GM12878 (cell line): ENCODE data around the gene ADCY5. TPM values are rescaled to one million over a fixed set of nuclear protein-coding genes. Genes with fewer than 3 reads are reported as not detected.

Experiments used
- ATAC-seq: fragments of 200-7000 bp; cut with Tn5 transposase; 3 replicates; pipeline ENCODE4 v1.9.1; 2020; ENCODE audit warnings: mild to moderate bottlenecking, moderate library complexity
- BruUV-seq: library from RNA; stranded (reverse); fragments of 400-500 nt; replicated peaks from 2 replicates; lab custom pipeline; 2021; lab: Mats Ljungman, UMichigan
- CTCF ChIA-PET: fragments of 300-600 bp; sonication (Branson Sonifier 250); formaldehyde crosslinking; extraction: SDS; loops from one replicate; lab custom pipeline; 2021; ENCODE audit warnings: inconsistent platforms; lab: Yijun Ruan, JAX
- POLR2A ChIA-PET: fragments of 350-600 bp; formaldehyde crosslinking; extraction: SDS; loops from one replicate; lab custom pipeline; 2021; ENCODE audit warnings: inconsistent platforms; lab: Charles Lee
- RAD21 ChIA-PET: fragments of 300-600 bp; sonication (Branson Sonifier 250); formaldehyde crosslinking; loops from one replicate; lab custom pipeline; 2023; ENCODE audit warnings: antibody characterized with exemption; ENCODE audit not compliant: unreplicated experiment; lab: Charles Lee
- SMC1A ChIA-PET: fragments of 300-600 bp; sonication (Branson Sonifier 250); formaldehyde crosslinking; loops from one replicate; lab custom pipeline; 2023; ENCODE audit not compliant: unreplicated experiment, uncharacterized antibody; lab: Charles Lee
- DNase-seq: peaks from one replicate; pipeline ENCODE4 v3.0.0-alpha.2; 2011; ENCODE audit warnings: low read depth, low spot score
- FAIRE-seq: peaks from 3 replicates; lab custom pipeline; 2011; peaks lifted over from hg19 to GRCh38; lab: Jason Lieb, UNC
- H2AFZ ChIP-seq: 2 replicates; pipeline ENCODE4 v1.6.0; 2011; ENCODE audit warnings: low read depth, low read length, control low read depth; ENCODE audit not compliant: control insufficient read depth
- H3K27ac ChIP-seq: 2 replicates; pipeline ENCODE4 v1.5.1; 2011; ENCODE audit warnings: control low read depth; ENCODE audit not compliant: control insufficient read depth, insufficient read depth
- H3K27me3 ChIP-seq, 2 experiments: replicated peaks in 1 of 2; 2 replicates each; pipeline versions ENCODE4 v1.6.0 to v1.6.1; 2011; ENCODE audit warnings: low read length in 1 of 2; ENCODE audit not compliant: control insufficient read depth in 2 of 2, insufficient read depth in 2 of 2
- H3K36me3 ChIP-seq, 2 experiments: 2 replicates each; pipeline ENCODE4 v1.5.1; 2011; ENCODE audit warnings: low read length in 1 of 2; ENCODE audit not compliant: control insufficient read depth in 2 of 2, insufficient read depth in 2 of 2
- H3K4me1 ChIP-seq: 2 replicates; pipeline ENCODE4 v1.6.1; 2011; ENCODE audit warnings: mild to moderate bottlenecking, low read length, moderate library complexity, mixed read lengths; ENCODE audit not compliant: control insufficient read depth, insufficient read depth
- H3K4me2 ChIP-seq: 2 replicates; pipeline ENCODE4 v1.6.0; 2011; ENCODE audit warnings: control low read depth; ENCODE audit not compliant: control insufficient read depth, insufficient read depth
- H3K4me3 ChIP-seq: fragments of 200-600 bp; sonication (generic); 2 replicates; pipeline ENCODE4 v1.5.1; 2016
- H3K79me2 ChIP-seq: 2 replicates; pipeline ENCODE4 v1.6.0; 2011; ENCODE audit warnings: low read length; ENCODE audit not compliant: control insufficient read depth, insufficient read depth
- H3K9ac ChIP-seq: 2 replicates; pipeline ENCODE4 v1.8.0; 2011; ENCODE audit warnings: low read length, control low read depth, mixed read lengths; ENCODE audit not compliant: control insufficient read depth, insufficient read depth
- H3K9me3 ChIP-seq: replicated peaks from 3 replicates; pipeline ENCODE4 v1.5.1; 2011; ENCODE audit warnings: mild to moderate bottlenecking, low read length; ENCODE audit not compliant: control insufficient read depth, insufficient read depth
- H4K20me1 ChIP-seq: 2 replicates; pipeline ENCODE4 v1.6.0; 2011; ENCODE audit not compliant: control insufficient read depth, insufficient read depth
- CEBPB ChIP-seq, 2 experiments: fragments of 150-350 bp in 1 of 2; IDR thresholded peaks; 2 replicates each; pipeline ENCODE4 v1.6.1; 2012 to 2014; ENCODE audit warnings: low read depth in 2 of 2, low read length in 2 of 2, borderline replicate concordance in 1 of 2, inconsistent platforms in 1 of 2
- CHD2 ChIP-seq: IDR thresholded peaks from 2 replicates; pipeline ENCODE4 v1.6.1; 2011; ENCODE audit warnings: low read depth, low read length, improper control_type of control experiment, borderline replicate concordance
- DPF2 ChIP-seq: fragments of 450-650 bp; IDR thresholded peaks from 2 replicates; pipeline ENCODE4 v1.6.1; 2017; ENCODE audit warnings: mild to moderate bottlenecking
- ETV6 ChIP-seq, 2 experiments: fragments of 450-650 bp in 1 of 2; IDR thresholded peaks in 1 of 2; conservative IDR thresholded peaks in 1 of 2; 2 replicates each; pipeline ENCODE4 v1.6.1; 2014; ENCODE audit warnings: antibody characterized with exemption in 1 of 2, borderline replicate concordance in 1 of 2, low read depth in 1 of 2, mild to moderate bottlenecking in 1 of 2, moderate library complexity in 1 of 2
- FOS ChIP-seq: IDR thresholded peaks from 3 replicates; pipeline ENCODE4 v1.6.1; 2011; ENCODE audit warnings: borderline replicate concordance; ENCODE audit not compliant: insufficient read length; ENCODE audit errors: extremely low read depth
- FOXM1 ChIP-seq: IDR thresholded peaks from 2 replicates; pipeline ENCODE4 v1.6.1; 2012; ENCODE audit warnings: low read depth, mild to moderate bottlenecking, inconsistent platforms, low read length, moderate library complexity
- HDAC6 ChIP-seq: fragments of 200-600 bp; sonication (generic); IDR thresholded peaks from one replicate; pipeline ENCODE4 v1.8.0; 2017; ENCODE audit warnings: antibody characterized with exemption; ENCODE audit not compliant: unreplicated experiment
- MEF2A ChIP-seq: IDR thresholded peaks from 2 replicates; pipeline ENCODE4 v1.6.1; 2011; ENCODE audit warnings: low read depth, mild to moderate bottlenecking, low read length, moderate library complexity; ENCODE audit not compliant: insufficient read depth
- NFYA ChIP-seq: IDR thresholded peaks from 2 replicates; pipeline ENCODE4 v1.6.1; 2011; ENCODE audit warnings: low read depth, mild to moderate bottlenecking, low read length, improper control_type of control experiment, borderline replicate concordance
- RUNX3 ChIP-seq: IDR thresholded peaks from 2 replicates; pipeline ENCODE4 v1.6.1; 2012; ENCODE audit warnings: low read length, inconsistent platforms
- SREBF1 ChIP-seq: IDR thresholded peaks from 2 replicates; pipeline ENCODE4 v1.6.1; 2012; ENCODE audit warnings: mild to moderate bottlenecking, low read length
- SUZ12 ChIP-seq: fragments of 200-600 bp; sonication (generic); IDR thresholded peaks from one replicate; pipeline ENCODE4 v1.6.1; 2018; ENCODE audit warnings: antibody characterized with exemption, mild to moderate bottlenecking; ENCODE audit not compliant: unreplicated experiment
- YBX1 ChIP-seq: fragments of 450-650 bp; IDR thresholded peaks from 2 replicates; pipeline ENCODE4 v1.6.1; 2016; ENCODE audit warnings: antibody characterized with exemption
- ZNF622 ChIP-seq: fragments of 450-650 bp; IDR thresholded peaks from 2 replicates; pipeline ENCODE4 v1.6.1; 2017; ENCODE audit warnings: mild to moderate bottlenecking, inconsistent platforms
- WGBS: methylation state at CpG from one replicate; pipeline ENCODE4 v1.1.6; 2016; ENCODE audit warnings: low lambda C conversion rate; ENCODE audit not compliant: insufficient replicate concordance, insufficient coverage; ENCODE audit errors: missing lambda C conversion rate; 5-methylcytosine and 5-hydroxymethylcytosine counted together
- in situ Hi-C: fragments of 300-500 bp; cut with MboI; formaldehyde crosslinking; loops from 9 replicates; pipeline ENCODE4 v1.14.3; 2018; ENCODE audit warnings: mixed read lengths
- intact Hi-C: fragments of 100-400 bp; cut with micrococcal nuclease; formaldehyde crosslinking; loops from one replicate; pipeline ENCODE4 v1.14.2; 2022; ENCODE audit not compliant: unreplicated experiment
- polyA plus RNA-seq, 11 experiments: library from polyadenylated mRNA; depleted of rRNA in 4 of 11; unstranded in 6 of 11; stranded (reverse) in 5 of 11; fragments of >200 nt; fragmentation: Nextera tagmentation in 4 of 11; fragmentation: Illumina TruSeq in 1 of 11; extraction: Ambion mirVana in 4 of 11; extraction: Trizol in 1 of 11; gene quantifications; 1 replicate in 1 of 11; 2 replicates in 10 of 11; pipeline versions ENCODE4 v1.2.1 to v1.2.3, GENCODE V29; 2011 to 2016; ENCODE audit warnings: inconsistent platforms in 2 of 11, missing spikeins in 2 of 11, low read depth in 1 of 11
- total RNA-seq, 4 experiments: library from RNA; depleted of rRNA in 3 of 4; stranded (reverse); fragments of >200 nt in 3 of 4; fragmentation: Illumina TruSeq in 1 of 4; extraction: Trizol in 1 of 4; gene quantifications; 2 replicates each; pipeline versions ENCODE4 v1.2.1 to v1.2.3, GENCODE V29; 2013 to 2021
- TF ChIP-seq, protein P1 (sequence below): fragments of 450-650 bp; IDR thresholded peaks from 2 replicates; pipeline ENCODE4 v1.6.1; 2018; ENCODE audit warnings: borderline replicate concordance, mild to moderate bottlenecking; ENCODE audit not compliant: partially characterized antibody
- TF ChIP-seq, protein P2 (sequence below): fragments of 450-650 bp; IDR thresholded peaks from 2 replicates; pipeline ENCODE4 v1.6.1; 2016; ENCODE audit warnings: mild to moderate bottlenecking, moderate library complexity, borderline replicate concordance

Gene ADCY5
- total and polyA plus RNA-seq, 10 of the 15 experiments (the other 5 are each of a cell fraction or from before 2014, with no cell fraction given): under 0.01 to 0.24 (median 0.02) TPM; not detected in 4

DNA sequence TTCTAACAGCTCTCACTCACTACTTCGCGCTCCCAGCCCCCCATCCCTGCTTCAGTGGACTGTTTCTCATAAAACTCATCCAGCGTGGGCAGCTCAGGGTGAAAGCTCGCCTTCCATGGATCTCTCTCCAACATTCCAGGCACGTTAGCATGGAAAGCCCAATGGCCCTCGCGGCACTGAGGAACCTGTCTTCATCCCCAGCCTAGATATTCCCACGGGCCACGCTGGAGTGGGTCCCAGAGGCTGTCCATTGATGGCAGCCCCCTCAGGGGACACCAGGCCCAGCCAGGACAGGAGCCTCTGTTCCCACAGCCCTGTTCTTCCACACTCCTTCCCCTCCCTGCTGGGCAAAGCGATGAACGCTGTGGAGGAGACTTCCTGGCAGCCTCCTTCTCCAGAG, 126.0 kb downstream of the ADCY5 start:
- BruUV-seq: no TSS peak
- no peak for TF ChIP-seq FOXM1
- no peak for TF ChIP-seq NFYA
- TF ChIP-seq FOS: no peak
- no peak for TF ChIP-seq SREBF1
- TF ChIP-seq CEBPB (IDR thresholded peaks at IDR 0.05; ENCODE audit: borderline replicate concordance in 1 of 2, low read depth in 2 of 2, low read length in 2 of 2): no peak
- TF ChIP-seq, protein P1, sequence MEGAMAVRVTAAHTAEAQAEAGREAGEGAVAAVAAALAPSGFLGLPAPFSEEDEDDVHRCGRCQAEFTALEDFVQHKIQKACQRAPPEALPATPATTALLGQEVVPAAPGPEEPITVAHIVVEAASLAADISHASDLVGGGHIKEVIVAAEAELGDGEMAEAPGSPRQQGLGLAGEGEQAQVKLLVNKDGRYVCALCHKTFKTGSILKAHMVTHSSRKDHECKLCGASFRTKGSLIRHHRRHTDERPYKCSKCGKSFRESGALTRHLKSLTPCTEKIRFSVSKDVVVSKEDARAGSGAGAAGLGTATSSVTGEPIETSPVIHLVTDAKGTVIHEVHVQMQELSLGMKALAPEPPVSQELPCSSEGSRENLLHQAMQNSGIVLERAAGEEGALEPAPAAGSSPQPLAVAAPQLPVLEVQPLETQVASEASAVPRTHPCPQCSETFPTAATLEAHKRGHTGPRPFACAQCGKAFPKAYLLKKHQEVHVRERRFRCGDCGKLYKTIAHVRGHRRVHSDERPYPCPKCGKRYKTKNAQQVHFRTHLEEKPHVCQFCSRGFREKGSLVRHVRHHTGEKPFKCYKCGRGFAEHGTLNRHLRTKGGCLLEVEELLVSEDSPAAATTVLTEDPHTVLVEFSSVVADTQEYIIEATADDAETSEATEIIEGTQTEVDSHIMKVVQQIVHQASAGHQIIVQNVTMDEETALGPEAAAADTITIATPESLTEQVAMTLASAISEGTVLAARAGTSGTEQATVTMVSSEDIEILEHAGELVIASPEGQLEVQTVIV: no peak
- TF ChIP-seq HDAC6: no peak
- no peak for TF ChIP-seq SUZ12
- TF ChIP-seq DPF2: no peak
- TF ChIP-seq, protein P2, sequence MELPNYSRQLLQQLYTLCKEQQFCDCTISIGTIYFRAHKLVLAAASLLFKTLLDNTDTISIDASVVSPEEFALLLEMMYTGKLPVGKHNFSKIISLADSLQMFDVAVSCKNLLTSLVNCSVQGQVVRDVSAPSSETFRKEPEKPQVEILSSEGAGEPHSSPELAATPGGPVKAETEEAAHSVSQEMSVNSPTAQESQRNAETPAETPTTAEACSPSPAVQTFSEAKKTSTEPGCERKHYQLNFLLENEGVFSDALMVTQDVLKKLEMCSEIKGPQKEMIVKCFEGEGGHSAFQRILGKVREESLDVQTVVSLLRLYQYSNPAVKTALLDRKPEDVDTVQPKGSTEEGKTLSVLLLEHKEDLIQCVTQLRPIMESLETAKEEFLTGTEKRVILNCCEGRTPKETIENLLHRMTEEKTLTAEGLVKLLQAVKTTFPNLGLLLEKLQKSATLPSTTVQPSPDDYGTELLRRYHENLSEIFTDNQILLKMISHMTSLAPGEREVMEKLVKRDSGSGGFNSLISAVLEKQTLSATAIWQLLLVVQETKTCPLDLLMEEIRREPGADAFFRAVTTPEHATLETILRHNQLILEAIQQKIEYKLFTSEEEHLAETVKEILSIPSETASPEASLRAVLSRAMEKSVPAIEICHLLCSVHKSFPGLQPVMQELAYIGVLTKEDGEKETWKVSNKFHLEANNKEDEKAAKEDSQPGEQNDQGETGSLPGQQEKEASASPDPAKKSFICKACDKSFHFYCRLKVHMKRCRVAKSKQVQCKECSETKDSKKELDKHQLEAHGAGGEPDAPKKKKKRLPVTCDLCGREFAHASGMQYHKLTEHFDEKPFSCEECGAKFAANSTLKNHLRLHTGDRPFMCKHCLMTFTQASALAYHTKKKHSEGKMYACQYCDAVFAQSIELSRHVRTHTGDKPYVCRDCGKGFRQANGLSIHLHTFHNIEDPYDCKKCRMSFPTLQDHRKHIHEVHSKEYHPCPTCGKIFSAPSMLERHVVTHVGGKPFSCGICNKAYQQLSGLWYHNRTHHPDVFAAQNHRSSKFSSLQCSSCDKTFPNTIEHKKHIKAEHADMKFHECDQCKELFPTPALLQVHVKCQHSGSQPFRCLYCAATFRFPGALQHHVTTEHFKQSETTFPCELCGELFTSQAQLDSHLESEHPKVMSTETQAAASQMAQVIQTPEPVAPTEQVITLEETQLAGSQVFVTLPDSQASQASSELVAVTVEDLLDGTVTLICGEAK: no peak
- TF ChIP-seq CHD2: no peak
- no peak for TF ChIP-seq YBX1
- TF ChIP-seq ZNF622: no peak
- no peak for TF ChIP-seq ETV6 (conservative IDR thresholded peaks at IDR 0.05 in 1 of 2, IDR thresholded peaks at IDR 0.05 in 1 of 2; ENCODE audit: borderline replicate concordance in 1 of 2, low read depth in 1 of 2)
- TF ChIP-seq MEF2A: no peak
- no peak for TF ChIP-seq RUNX3

More for the DNA sequence above, 126.0 kb downstream of the ADCY5 start:
- Histone ChIP-seq H3K27me3 (peaks cover 0 to 7% of the 10 kb centered on the region in 2 experiments; a peak in 2 of 4 replicates), H3K79me2 (no peaks in the 10 kb centered on the region), H3K4me1 (no peaks in the 10 kb centered on the region), H3K9me3 (no peaks in the 10 kb centered on the region), H4K20me1 (no peaks in the 10 kb centered on the region; the same call in 1 of the 2 replicates), H3K36me3 (no peaks in the 10 kb centered on the region), H2AFZ (no peak overlapping the region), H3K27ac (no peak overlapping the region), H3K4me2 (no peak overlapping the region), H3K9ac (no peak overlapping the region), H3K4me3 (no peak overlapping the region)
- ChIA-PET SMC1A (interaction anchor here (0.6 kb wide), 1 partner anchor 84 kb away, joined by 3 read pairs; no protein-coding TSS in a partner anchor), RAD21 (no interaction called here), CTCF (interaction anchor here (1.0 to 1.9 kb wide), 2 partner anchors 166 to 236 kb away, joined by 3 to 9 read pairs; no protein-coding TSS in a partner anchor), POLR2A (interaction anchor here (0.5 kb wide), 1 partner anchor 188 kb away, joined by 3 read pairs; no protein-coding TSS in a partner anchor)
- WGBS: 48% methylated on average over 9 of the region's 11 CpGs
- no peak for FAIRE-seq
- no peak for DNase-seq
- intact Hi-C loops (no loop called here), in situ Hi-C loops (no loop called here)
- ATAC-seq: no peak
